Cardiac fibroblast (primary cell): Measurements from ENCODE around the gene KLF9.

Experiments used
- DNase-seq, 2 donors: peaks; one replicate each; pipeline versions ENCODE4 v3.0.0 to v3.0.0-alpha.2; 2010; ENCODE audit warnings: low read depth in 2 of 2
- H3K4me3 ChIP-seq, 2 donors: replicated peaks in 1 of 2; 1 replicate in 1 of 2; 2 replicates in 1 of 2; pipeline ENCODE4 v1.5.1; 2011; ENCODE audit warnings: low read depth in 2 of 2, low read length in 2 of 2, mild to moderate bottlenecking in 2 of 2, moderate library complexity in 1 of 2
- CTCF ChIP-seq: IDR thresholded peaks from one replicate; pipeline ENCODE4 v1.5.1; 2011; ENCODE audit warnings: low read depth, mild to moderate bottlenecking, low read length, inconsistent platforms

Gene KLF9

DNA sequence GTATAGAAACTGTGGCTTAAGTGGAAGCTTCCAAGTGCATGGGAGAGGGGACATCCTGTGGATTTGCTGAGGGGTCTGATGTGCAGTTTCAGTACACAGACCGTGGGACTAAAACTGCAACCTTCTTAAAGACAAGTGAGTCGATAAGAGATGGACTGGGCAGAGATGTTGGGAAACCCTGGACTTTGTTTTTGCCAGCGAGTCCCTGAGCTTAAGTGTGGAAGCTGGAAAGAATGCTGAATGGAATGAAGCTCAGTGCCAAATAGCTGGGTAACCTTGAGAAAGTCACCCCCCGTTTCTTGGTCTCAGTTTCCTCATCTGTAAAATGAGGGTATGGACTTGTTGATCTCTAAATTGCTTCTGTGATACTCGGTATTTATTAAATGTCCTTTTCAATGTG is 37.3 kb upstream of the KLF9 start:
- DNase-seq, result peak in 1 of 2 donors; percentile 62
- TF ChIP-seq CTCF, result no peak

GRCh38 chr9:70450738-70451137 is 36.3 kb upstream of the KLF9 start:
- H3K4me3 ChIP-seq, result no peak overlapping the region
- no peak for TF ChIP-seq CTCF
- DNase-seq, result no peak

More for the DNA sequence above, 37.3 kb upstream of the KLF9 start:
- no peak overlapping the region for H3K4me3 ChIP-seq

DNA sequence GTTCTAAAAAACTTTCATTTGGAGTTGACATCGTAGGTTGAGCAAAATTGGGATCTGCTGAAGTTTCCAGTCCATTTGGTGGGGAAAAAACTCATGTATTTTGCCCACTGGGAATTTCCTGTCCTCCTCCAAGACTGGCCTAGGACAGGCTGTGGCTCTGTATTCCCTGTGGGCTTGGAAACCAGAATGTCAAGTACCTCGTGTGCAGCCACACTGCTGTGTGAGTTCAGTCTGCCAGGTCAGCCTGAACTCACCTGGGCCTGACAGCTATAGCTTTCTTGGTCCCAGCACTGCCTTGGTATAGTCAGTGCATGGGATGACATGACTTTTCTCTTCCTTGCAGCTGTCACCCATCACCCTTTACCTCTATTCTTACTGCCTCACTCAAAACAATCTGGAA is 35.0 kb upstream of the KLF9 start:
- DNase-seq, result no peak
- no peak overlapping the region for H3K4me3 ChIP-seq
- TF ChIP-seq CTCF, result no peak

- no peak for TF ChIP-seq CTCF
- no peak overlapping the region for H3K4me3 ChIP-seq
- no peak for DNase-seq
Observed at GRCh38 chr9:70448919-70449318, 34.5 kb upstream of the KLF9 start.

- H3K4me3 ChIP-seq, result no peak overlapping the region
- DNase-seq, result peak; percentile 36 to 40
- TF ChIP-seq CTCF, result no peak
Observed at GRCh38 chr9:70444904-70445303, 30.4 kb upstream of the KLF9 start.

DNA sequence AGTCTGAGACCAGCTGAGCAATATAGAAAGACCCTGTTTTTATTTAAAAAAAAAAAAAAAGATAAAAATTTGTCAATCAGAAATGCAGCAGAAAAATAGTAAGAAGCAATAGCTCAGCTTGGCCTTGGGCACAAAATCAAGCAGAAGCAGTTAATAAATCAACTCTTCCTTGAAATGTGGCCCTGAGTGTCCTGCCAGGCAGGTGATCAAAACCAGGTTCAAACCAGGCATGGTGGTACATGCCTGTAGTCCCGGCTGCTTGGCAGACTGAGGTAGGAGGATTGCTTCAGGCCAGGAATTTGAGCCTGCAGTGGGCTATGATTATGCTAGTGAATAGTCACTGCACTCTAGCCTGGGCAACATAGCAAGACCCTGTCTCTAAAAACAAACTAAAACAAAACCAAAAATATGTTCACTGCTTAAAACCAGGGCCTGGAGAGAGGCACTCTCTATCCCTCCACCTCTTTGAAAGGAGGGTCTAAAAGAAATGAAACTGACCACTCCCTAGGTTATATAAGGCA is 27.9 kb upstream of the KLF9 start:
- no peak for TF ChIP-seq CTCF
- no peak for DNase-seq
- H3K4me3 ChIP-seq, result no peak overlapping the region

DNA sequence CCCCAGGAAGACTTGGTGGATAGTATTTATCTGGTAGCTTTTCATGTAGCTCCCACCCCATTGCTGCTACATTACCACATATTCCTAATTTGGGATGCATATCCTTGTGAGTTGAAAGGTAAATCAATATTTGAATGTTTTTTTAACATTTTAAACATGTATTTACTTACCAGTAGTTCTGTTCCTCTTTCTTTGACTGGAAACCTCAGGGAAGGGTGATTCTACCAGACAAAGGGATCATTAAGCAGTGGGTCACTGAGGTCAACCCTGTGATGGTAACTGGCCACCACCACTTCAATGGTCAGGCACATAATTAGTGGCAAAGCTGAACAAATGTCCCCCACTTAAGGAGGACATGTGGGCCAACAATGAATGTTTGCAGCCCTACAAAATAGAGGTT is 27.2 kb upstream of the KLF9 start:
- no peak for TF ChIP-seq CTCF
- no peak for DNase-seq
- no peak overlapping the region for H3K4me3 ChIP-seq
